Left ventricle myocardium superior (tissue), 1 donor: ENCODE measurements around the gene ADAM10. TPM values are rescaled to one million over a fixed set of nuclear protein-coding genes. Genes with fewer than 3 reads are reported as not detected.
A peak's percentile ranks its signal among the peaks of the same experiment; 100 is the strongest.

Experiments
- ATAC-seq: fragments of 200-7000 bp; cut with Tn5 transposase; one replicate; pipeline ENCODE4 v1.9.1; 2020; ENCODE audit warnings: mild to moderate bottlenecking, moderate library complexity
- DNase-seq: peaks from one replicate; pipeline ENCODE4 v3.0.0-alpha.2; 2020
- intact Hi-C: fragments of 100-400 bp; cut with micrococcal nuclease; formaldehyde crosslinking; loops from one replicate; pipeline ENCODE4 v1.11.0; 2022
- total RNA-seq: library from RNA; stranded (reverse); fragmentation: NEBNext Ultra II Directional; extraction: Animal tissue kit (Norgen Biotek cat#: 25700); gene quantifications from one replicate; pipeline ENCODE4 v1.2.1, GENCODE V29; 2021
- donor health status: DM: no; HTN: yes; CAD: no; lungs with severe emphysema.

Gene ADAM10
- total RNA-seq, 1 donor from 2014 or later, result 77.1 TPM

DNA sequence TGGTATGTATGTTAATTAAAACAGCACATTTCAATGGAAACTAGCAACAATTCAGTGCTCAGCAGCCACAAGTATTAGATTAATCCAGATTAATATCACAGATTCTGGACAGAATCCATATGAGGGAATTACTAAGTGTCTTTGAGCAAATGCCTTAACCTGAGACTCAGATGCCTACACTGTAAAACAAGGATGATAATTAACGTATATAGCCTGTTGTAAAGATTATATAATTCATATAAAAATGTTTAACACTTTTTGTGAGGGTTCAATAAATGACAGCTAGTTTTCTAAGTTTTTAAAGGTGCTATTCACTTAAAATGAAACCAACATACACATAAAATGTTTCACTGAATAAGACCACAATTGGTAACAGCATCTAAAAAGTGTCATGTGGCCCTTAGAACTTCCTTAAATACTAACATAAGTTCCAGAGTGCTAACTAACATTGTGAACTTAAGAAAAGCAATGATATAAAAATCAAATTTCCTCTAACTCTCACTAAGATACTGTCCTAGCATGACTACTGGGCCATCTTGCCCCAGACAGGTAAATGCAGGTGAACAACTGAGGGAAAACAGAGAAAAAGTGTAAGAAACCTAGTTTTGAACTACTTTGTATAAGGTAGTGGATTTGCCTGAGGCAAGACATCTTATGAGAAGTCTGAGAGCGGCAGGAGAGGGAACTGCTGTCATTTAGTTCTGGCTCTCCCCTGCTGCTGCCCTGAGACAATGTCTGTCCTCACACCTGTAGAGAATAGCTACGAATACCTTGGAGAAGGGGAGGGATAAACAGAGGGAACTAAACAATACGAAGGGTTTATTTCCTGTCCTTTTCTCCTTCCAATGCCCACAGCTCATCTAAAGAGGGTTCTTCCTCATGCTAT lies 151.3 kb downstream of the ADAM10 start:
- intact Hi-C loops, result no loop called here
- no peak for ATAC-seq
- DNase-seq, result no peak

DNA sequence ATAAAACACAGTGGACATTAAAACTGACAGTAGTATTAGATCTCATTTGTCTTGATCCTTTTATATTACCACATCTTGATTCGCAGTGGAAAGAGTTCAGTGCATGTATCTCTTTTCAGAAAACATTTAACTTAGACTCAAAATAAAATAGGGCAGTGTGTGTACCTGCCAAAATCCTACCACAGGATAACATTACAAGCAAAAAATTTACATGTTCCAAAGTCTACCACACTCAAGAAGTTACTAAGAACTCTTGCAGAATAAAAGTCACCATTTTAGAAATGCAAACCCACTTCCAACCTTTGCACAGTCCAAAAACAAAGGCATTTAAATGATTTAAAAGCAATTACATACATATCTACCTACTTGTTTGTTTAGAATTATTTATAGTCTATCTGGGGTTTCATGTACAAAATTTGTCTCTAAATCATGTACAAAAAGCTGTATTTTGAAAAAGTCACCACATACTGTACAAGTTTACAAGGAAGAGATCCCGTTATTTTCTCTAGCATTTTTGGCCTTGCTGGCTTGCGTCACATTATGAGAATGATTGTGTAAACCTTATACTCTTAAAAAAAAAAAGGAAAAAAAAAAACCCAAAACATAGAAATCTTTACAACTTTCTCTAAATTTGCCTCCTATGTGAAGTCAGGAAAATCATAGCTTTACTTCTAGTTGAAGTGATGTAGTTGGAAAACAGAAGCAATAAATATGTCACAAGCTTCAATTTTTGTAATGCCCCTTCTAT lies 153.8 kb downstream of the ADAM10 start:
- ATAC-seq (no peak), DNase-seq (no peak)
- intact Hi-C loops, result no loop called here

GRCh38 chr15:58594898-58595297 lies 154.6 kb downstream of the ADAM10 start:
- intact Hi-C loops, result no loop called here
- no peak for ATAC-seq

DNA sequence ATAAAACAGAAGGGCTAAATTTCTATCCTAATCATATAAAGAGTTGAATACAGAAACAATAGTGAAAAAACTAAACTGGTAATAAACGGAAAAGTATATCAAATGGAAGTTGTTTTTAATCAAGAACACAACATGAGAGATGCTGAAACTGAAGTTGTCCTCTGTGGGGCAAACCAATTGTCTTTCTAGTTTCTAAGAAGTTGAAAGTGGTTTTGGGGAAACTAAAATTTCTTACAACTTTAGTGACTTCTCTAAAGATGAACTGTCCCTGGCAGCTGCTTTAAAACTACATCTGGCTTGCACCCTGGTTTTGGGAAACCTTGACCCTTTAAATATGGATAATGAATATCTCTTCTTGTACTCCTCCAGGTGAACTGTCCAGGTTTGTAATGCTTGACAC lies 155.6 kb downstream of the ADAM10 start:
- intact Hi-C loops, result no loop called here
- DNase-seq, result no peak

More at GRCh38 chr15:58594898-58595297, 154.6 kb downstream of the ADAM10 start:
- DNase-seq, result no peak

DNA sequence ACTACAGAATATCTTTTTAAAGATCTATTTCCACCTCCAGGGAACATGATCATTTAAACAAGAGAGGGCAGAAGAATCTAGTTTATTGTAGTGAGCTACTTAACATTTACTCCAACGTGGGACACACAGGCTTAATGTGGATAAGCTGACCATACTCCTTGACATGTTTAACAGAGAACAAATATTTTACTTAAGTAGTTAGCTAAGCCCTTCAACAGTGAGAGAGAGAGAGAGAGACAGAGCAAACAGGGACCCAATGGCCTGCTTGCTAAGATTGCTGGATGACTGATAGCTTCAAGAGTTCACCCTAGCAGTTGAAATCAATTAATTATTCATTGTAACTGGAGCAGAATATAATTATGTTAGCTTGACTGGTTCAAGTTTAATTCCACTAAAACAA lies 158.6 kb downstream of the ADAM10 start:
- intact Hi-C loops, result no loop called here
- no peak for ATAC-seq
- no peak for DNase-seq

More for the DNA sequence above, 155.6 kb downstream of the ADAM10 start:
- ATAC-seq, result no peak

DNA sequence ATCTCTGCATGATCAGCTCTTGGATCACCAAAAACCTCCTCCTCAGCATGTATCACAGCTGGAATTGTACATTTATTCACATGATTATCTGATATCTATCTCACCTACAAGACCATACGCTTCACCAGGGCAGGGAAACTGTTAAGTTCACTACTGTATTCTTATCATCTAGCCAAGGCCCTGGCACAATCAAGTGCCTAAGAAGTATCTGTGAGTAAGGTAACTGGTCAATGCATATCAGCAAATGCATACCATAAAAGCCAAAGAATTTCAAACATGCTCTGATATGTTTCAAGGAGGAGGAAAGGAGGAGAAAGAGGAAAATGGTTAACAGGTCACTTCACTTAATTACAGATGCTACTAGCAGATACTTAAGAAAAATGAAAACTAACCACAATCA lies 159.3 kb downstream of the ADAM10 start:
- no peak for ATAC-seq
- intact Hi-C loops, result no loop called here
- DNase-seq, result no peak

DNA sequence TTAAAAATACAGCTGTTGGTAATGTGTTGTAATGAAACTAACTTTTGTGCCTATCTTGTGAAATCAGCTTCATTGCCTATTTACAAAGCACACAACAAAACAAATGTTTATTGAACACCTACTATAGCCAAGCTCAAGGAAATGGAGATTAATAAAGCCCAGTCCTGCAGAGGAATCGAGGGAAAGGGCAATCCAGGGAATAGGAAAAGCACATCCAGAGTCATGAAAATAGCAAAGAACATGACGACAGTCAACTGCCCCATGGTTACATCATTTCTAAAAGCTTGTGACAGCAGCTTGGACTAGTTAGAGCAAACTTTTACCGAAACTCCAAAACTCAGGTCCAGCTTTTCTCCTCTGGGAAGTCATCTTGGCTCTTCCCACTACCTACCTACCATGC lies 160.5 kb downstream of the ADAM10 start:
- ATAC-seq (no peak), DNase-seq (no peak)
- intact Hi-C loops, result no loop called here

GRCh38 chr15:58588096-58588495 lies 161.4 kb downstream of the ADAM10 start:
- ATAC-seq (peak; percentile 50), DNase-seq (no peak)
- intact Hi-C loops, result no loop called here

GRCh38 chr15:58587486-58587885 lies 162.0 kb downstream of the ADAM10 start:
- no peak for ATAC-seq
- intact Hi-C loops, result no loop called here
- no peak for DNase-seq

DNA sequence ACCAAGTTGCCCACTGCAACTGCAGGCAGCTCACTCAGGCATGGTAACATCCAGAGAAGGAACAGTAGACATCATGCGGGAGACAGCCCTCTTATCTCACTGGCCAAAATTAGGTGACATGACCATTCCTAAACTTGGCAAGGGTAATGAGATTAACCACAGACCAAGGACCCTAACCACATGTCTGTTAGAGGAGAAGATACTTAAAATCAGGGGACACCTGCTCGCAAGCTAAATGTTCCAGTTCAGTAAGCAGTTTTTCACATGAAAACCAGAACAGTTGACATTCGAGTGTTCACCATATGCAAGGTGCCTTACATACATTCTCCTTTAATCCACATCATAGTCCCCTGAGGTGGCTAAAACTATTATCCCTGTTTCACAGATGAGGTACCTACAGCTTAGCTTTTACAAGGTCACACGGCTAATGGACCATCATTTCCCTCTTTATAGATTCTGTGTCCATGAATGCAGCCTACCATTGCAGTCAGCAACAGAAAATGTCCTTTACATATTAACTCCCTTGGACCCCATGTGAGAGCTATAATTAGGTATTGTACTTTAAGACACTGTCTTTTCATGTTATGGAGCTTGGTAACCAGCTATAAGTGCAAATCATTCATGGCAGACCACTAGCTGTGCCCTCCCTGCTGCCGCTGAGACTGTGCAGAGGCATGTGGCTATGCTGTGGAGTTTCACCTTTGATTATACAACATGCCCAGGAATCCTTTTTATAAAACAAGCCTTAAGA lies 163.6 kb downstream of the ADAM10 start:
- no peak for ATAC-seq
- intact Hi-C loops, result no loop called here
- DNase-seq, result no peak

DNA sequence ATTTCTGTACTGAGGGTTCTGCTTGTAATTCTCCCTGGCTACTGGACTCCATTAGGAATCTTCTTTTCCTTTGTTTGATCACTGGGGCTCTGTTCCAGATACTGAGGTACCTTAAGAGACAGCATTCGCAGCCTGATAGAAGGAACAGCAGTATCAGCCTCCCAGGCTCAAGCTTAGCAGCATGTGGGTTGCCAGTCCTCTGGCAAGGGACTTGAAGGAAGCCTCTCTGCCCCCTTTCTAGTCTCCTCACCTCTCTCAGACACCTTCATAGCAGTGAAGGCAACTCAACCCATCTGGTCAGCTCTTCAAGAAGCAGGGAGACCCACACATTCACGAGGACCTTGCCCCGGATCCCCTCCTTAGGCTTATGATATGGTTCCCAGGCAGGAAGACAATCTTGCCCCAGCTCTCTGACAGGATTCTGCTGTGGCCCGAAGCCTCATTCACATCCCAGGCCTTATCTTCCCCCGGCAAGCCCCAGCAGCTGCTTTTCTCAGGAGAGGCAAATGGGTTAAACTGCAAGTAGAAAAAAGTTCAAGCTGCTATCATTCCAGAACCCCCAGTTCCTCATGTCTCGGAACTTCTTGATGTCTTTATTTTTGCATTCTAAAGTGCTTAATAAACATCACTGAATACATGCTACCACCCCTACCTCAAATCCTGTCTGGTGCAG lies 164.6 kb downstream of the ADAM10 start:
- ATAC-seq (no peak), DNase-seq (no peak)
- intact Hi-C loops, result no loop called here

GRCh38 chr15:58583171-58583908 lies 166.2 kb downstream of the ADAM10 start:
- peak; percentile 38 for ATAC-seq
- intact Hi-C loops, result no loop called here

GRCh38 chr15:58582160-58582559 lies 167.3 kb downstream of the ADAM10 start:
- intact Hi-C loops, result no loop called here
- no peak for DNase-seq
- no peak for ATAC-seq

More at GRCh38 chr15:58583171-58583908, 166.2 kb downstream of the ADAM10 start:
- DNase-seq, result no peak

DNA sequence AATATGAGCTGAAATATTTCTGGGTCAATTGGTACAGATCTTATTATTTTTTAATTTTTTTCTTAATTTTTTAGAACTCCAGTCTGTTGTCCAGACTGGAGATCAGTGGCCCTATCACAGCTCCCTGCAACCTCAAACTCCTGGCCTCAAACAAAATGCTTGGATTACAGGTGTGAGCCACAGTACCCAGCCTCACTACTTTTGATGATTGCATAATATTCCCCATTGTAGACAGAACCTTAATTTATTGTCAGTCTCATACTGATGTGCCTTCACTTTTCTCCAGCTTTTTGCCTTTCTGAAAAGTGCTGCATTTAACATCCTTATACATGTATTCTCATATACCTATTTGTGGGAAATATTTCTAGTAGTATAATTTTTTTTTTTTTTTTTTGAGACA lies 172.8 kb downstream of the ADAM10 start:
- DNase-seq (no peak), ATAC-seq (no peak)
- intact Hi-C loops, result no loop called here

DNA sequence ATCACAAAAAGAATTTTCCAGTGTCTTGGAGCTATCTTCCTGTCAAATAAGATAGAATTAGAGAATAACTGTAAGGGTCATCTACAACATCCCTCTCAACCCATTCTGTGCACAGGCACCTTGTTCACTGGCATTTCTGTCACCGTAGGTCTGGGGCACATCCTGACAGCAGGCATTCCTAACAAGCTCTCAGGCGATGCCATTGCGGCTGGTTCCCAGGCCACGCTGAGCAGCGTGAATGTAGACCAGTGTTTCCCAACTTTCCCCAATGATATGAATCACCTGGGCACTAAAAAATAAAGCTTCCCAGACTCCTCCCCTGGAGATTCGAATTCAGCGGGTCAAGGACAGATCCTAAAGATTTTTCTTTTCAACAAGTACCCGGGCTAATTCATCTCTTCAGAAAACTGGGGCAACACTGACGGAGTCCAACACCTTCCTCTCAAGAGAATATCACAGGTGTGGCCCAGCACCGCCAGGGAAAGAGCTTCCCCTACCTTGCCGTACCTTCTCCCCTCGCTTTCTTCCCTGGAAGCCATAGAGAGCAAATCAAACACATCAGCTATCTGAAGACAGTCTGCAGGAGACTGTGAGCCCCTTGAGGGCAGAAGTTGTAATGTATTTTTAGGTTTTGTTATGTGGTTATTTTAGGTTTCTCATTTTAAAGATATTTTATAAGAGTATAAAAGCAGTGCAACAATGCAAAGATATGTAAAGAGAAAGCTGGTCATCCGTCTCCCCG lies 174.3 kb downstream of the ADAM10 start:
- intact Hi-C loops, result no loop called here
- ATAC-seq (no peak), DNase-seq (no peak)

DNA sequence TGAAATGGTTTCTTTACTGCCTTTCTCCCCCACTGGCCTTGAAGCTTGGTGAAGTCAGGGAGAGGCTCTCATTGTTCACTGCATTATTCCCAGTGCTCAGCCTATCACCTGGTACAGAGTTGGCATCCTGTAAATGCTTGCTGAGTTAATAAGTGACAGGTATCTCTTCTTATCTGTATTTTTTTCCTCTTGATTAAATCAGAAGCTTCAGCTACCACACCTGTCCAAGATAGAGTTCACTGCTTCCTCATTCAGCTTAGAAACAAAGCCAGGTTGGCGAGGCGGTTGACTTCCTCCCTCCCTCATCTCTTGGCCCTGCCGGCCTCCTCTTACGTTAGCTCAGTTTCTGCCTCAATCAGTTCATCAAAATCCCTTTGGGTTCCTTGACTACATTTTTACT lies 174.9 kb downstream of the ADAM10 start:
- no peak for DNase-seq
- intact Hi-C loops, result no loop called here
- ATAC-seq, result no peak

GRCh38 chr15:58573270-58573669 lies 176.2 kb downstream of the ADAM10 start:
- intact Hi-C loops, result no loop called here
- DNase-seq (no peak), ATAC-seq (no peak)

DNA sequence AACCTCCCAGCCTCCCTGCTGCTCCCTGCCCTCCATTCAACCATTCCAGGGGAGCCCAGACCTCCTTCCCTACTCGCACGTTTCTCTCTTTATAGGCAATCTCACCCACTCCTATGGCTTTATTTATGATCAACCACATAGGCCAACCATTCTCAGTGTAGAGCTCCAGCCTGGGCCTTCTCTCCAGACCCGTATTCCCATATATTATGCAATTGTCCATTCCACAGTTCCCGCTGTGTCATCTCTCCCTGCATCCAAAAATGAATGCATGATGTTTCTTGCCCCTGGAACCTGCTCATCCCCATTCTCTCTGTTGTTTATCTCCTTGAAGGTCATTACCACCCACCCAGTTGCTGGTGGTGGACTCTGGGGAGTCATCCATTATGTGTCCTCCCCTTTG lies 177.0 kb downstream of the ADAM10 start:
- no peak for DNase-seq
- ATAC-seq, result no peak
- intact Hi-C loops, result no loop called here
